ENCODE results near the gene DPP6. TPM values are rescaled to one million over a fixed set of nuclear protein-coding genes. Genes with fewer than 3 reads are reported as not detected.
A peak's percentile ranks its signal among the peaks of the same experiment; 100 is the strongest.

Gene DPP6
- total and polyA plus RNA-seq, 9 of the 15 experiments (the other 6 are each of a cell fraction or from before 2014, with no cell fraction given): not detected

- TF ChIP-seq, protein P1, sequence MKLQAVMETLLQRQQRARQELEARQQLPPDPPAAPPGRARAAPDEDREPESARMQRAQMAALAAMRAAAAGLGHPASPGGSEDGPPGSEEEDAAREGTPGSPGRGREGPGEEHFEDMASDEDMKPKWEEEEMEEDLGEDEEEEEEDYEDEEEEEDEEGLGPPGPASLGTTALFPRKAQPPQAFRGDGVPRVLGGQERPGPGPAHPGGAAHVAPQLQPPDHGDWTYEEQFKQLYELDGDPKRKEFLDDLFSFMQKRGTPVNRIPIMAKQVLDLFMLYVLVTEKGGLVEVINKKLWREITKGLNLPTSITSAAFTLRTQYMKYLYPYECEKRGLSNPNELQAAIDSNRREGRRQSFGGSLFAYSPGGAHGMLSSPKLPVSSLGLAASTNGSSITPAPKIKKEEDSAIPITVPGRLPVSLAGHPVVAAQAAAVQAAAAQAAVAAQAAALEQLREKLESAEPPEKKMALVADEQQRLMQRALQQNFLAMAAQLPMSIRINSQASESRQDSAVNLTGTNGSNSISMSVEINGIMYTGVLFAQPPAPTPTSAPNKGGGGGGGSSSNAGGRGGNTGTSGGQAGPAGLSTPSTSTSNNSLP (IDR thresholded peaks at IDR 0.05; ENCODE audit: borderline replicate concordance, low read depth, low read length): peak; percentile 52; the same call in 1 of the 2 replicates
- TF ChIP-seq HMG20A (CRISPR knock-in tag; conservative IDR thresholded peaks at IDR 0.05) (no peak), MCM3 (IDR thresholded peaks at IDR 0.05) (no peak), POLR3A (IDR thresholded peaks at IDR 0.05; ENCODE audit: borderline replicate concordance, extremely low read depth, insufficient read depth, insufficient read length) (no peak), MLX (CRISPR knock-in tag; conservative IDR thresholded peaks at IDR 0.05) (no peak; a peak in 1 of 4 replicates), ZBTB17 (CRISPR knock-in tag; IDR thresholded peaks at IDR 0.05) (peak; percentile 59; the same call in 1 of the 2 replicates), PURB (CRISPR knock-in tag; IDR thresholded peaks at IDR 0.05; ENCODE audit: low read depth) (no peak), TCF7 (IDR thresholded peaks at IDR 0.05; ENCODE audit: borderline replicate concordance) (no peak), ARNT (IDR thresholded peaks at IDR 0.05) (peak; percentile 88 to 93; a peak in 3 of 4 replicates), HNRNPL (IDR thresholded peaks at IDR 0.05; ENCODE audit: low read depth, low read length) (no peak), ZBTB2 (IDR thresholded peaks at IDR 0.05) (peak; percentile 69; the same call in 1 of the 2 replicates), ZC3H8 (IDR thresholded peaks at IDR 0.05) (0 out of 2 replicates have a peak, but pooled peaks have one; percentile 33), MEF2A (IDR thresholded peaks at IDR 0.05; ENCODE audit: control insufficient read depth, low read depth, low read length) (0 out of 2 replicates have a peak, but pooled peaks have one; percentile 28), MEF2D (tag; conservative IDR thresholded peaks at IDR 0.05; ENCODE audit: low read depth) (peak; percentile 80), ZNF639 (CRISPR knock-in tag; conservative IDR thresholded peaks at IDR 0.05 in 1 of 2, IDR thresholded peaks at IDR 0.05 in 1 of 2) (no peak; a peak in 1 of 4 replicates)
- TF ChIP-seq, protein P2, sequence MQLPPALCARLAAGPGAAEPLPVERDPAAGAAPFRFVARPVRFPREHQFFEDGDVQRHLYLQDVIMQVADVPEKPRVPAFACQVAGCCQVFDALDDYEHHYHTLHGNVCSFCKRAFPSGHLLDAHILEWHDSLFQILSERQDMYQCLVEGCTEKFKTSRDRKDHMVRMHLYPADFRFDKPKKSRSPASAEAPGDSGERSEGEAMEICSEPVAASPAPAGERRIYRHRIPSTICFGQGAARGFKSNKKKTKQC (CRISPR knock-in tag; IDR thresholded peaks at IDR 0.05): peak; percentile 78; the same call in 1 of the 2 replicates
- TF ChIP-seq, protein P3, sequence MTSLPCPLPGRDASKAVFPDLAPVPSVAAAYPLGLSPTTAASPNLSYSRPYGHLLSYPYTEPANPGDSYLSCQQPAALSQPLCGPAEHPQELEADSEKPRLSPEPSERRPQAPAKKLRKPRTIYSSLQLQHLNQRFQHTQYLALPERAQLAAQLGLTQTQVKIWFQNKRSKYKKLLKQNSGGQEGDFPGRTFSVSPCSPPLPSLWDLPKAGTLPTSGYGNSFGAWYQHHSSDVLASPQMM (CRISPR knock-in tag; IDR thresholded peaks at IDR 0.05): no peak
- TF ChIP-seq, protein P4, sequence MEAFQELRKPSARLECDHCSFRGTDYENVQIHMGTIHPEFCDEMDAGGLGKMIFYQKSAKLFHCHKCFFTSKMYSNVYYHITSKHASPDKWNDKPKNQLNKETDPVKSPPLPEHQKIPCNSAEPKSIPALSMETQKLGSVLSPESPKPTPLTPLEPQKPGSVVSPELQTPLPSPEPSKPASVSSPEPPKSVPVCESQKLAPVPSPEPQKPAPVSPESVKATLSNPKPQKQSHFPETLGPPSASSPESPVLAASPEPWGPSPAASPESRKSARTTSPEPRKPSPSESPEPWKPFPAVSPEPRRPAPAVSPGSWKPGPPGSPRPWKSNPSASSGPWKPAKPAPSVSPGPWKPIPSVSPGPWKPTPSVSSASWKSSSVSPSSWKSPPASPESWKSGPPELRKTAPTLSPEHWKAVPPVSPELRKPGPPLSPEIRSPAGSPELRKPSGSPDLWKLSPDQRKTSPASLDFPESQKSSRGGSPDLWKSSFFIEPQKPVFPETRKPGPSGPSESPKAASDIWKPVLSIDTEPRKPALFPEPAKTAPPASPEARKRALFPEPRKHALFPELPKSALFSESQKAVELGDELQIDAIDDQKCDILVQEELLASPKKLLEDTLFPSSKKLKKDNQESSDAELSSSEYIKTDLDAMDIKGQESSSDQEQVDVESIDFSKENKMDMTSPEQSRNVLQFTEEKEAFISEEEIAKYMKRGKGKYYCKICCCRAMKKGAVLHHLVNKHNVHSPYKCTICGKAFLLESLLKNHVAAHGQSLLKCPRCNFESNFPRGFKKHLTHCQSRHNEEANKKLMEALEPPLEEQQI (IDR thresholded peaks at IDR 0.05): peak; percentile 90
Observed at GRCh38 chr7:154676422-154677073, 624.4 kb downstream of the DPP6 start (continued).
